Right ventricle myocardium inferior (tissue), 1 donor: ENCODE measurements around the gene CSF1R. TPM values are rescaled to one million over a fixed set of nuclear protein-coding genes. Genes with fewer than 3 reads are reported as not detected.
"Not testable (repeated sequence)": the region's sequence is repeated elsewhere in the genome, so short reads cannot be mapped to it uniquely, and the experiment has no call there.

Experiments used
- ATAC-seq: fragments of 200-7000 bp; cut with Tn5 transposase; one replicate; pipeline ENCODE4 v1.9.1; 2020; ENCODE audit warnings: mild to moderate bottlenecking, moderate library complexity
- DNase-seq: peaks from one replicate; pipeline ENCODE4 v3.0.0; 2021; ENCODE audit errors: missing footprints
- intact Hi-C: fragments of 100-400 bp; cut with DNase I; formaldehyde crosslinking; loops from one replicate; pipeline ENCODE4 v1.11.0; 2022
- total RNA-seq: library from RNA; stranded (reverse); fragmentation: NEBNext Ultra II Directional; extraction: Animal tissue kit (Norgen Biotek cat#: 25700); gene quantifications from one replicate; pipeline ENCODE4 v1.2.1, GENCODE V29; 2021
- donor health status: DM: no; HTN: yes; CAD: no; lungs with severe emphysema.

Gene CSF1R
- total RNA-seq, 1 donor from 2014 or later: 21.9 TPM

- ATAC-seq: no peak
- no peak for DNase-seq
- intact Hi-C loops: no loop called here
Measured at GRCh38 chr5:150046031-150046430, 40.3 kb downstream of the CSF1R start.

GRCh38 chr5:150045549-150045948 lies 40.8 kb downstream of the CSF1R start:
- no peak for ATAC-seq
- intact Hi-C loops: no loop called here
- no peak for DNase-seq

- intact Hi-C loops: no loop called here
- ATAC-seq (no peak), DNase-seq (no peak)
Measured at GRCh38 chr5:150044712-150045111, 41.6 kb downstream of the CSF1R start.

GRCh38 chr5:150044329-150044681 lies 42.0 kb downstream of the CSF1R start:
- DNase-seq: no peak
- intact Hi-C loops: no loop called here
- no peak for ATAC-seq

- DNase-seq (no peak), ATAC-seq (no peak)
- intact Hi-C loops: no loop called here
Measured at GRCh38 chr5:150043657-150044328, 42.6 kb downstream of the CSF1R start.

- ATAC-seq (peak; percentile 66), DNase-seq (no peak)
- intact Hi-C loops: no loop called here
Measured at GRCh38 chr5:150042459-150042858, 43.9 kb downstream of the CSF1R start.

GRCh38 chr5:150038547-150038946 lies 47.8 kb downstream of the CSF1R start:
- intact Hi-C loops: no loop called here

GRCh38 chr5:150036513-150036912 lies 49.8 kb downstream of the CSF1R start:
- intact Hi-C loops: no loop called here
- ATAC-seq (peak; percentile 84), DNase-seq (no peak)

More at GRCh38 chr5:150038547-150038946, 47.8 kb downstream of the CSF1R start:
- ATAC-seq: no peak
- DNase-seq: no peak

GRCh38 chr5:150035139-150035895 lies 51.0 kb downstream of the CSF1R start:
- DNase-seq: no peak
- intact Hi-C loops: no loop called here
- ATAC-seq: no peak

GRCh38 chr5:150034662-150035061 lies 51.7 kb downstream of the CSF1R start:
- intact Hi-C loops: no loop called here
- no peak for DNase-seq
- peak; percentile 51 for ATAC-seq

- ATAC-seq (no peak), DNase-seq (no peak)
- intact Hi-C loops: no loop called here
Measured at GRCh38 chr5:150033334-150033733, 53.0 kb downstream of the CSF1R start.

GRCh38 chr5:150028047-150028446 lies 58.3 kb downstream of the CSF1R start:
- not testable (repeated sequence) for ATAC-seq, DNase-seq
- intact Hi-C loops: loop anchor here (10.0 kb wide), 1 partner anchor 407 kb away; no protein-coding TSS in a partner anchor

- ATAC-seq: peak; percentile 24
- no peak for DNase-seq
- intact Hi-C loops: loop anchor here (10.0 kb wide), 1 partner anchor 408 kb away; no protein-coding TSS in a partner anchor
Measured at GRCh38 chr5:150026682-150027172, 59.6 kb downstream of the CSF1R start.

- ATAC-seq: peak; percentile 51
- intact Hi-C loops: loop anchor here (1.0 to 10.0 kb wide), 2 partner anchors 194 to 410 kb away; no protein-coding TSS in a partner anchor
- DNase-seq: no peak
Measured at GRCh38 chr5:150024346-150024984, 61.9 kb downstream of the CSF1R start.

- no peak for DNase-seq
- intact Hi-C loops: loop anchor here (10.0 kb wide), 1 partner anchor 412 kb away; no protein-coding TSS in a partner anchor
- no peak for ATAC-seq
Measured at GRCh38 chr5:150023136-150023535, 63.2 kb downstream of the CSF1R start.

GRCh38 chr5:150022681-150023080 lies 63.7 kb downstream of the CSF1R start:
- ATAC-seq: no peak
- intact Hi-C loops: loop anchor here (10.0 kb wide), 1 partner anchor 412 kb away; no protein-coding TSS in a partner anchor
- DNase-seq: no peak

GRCh38 chr5:150022158-150022531 lies 64.2 kb downstream of the CSF1R start:
- ATAC-seq (peak; percentile 56), DNase-seq (no peak)
- intact Hi-C loops: loop anchor here (10.0 kb wide), 1 partner anchor 413 kb away; no protein-coding TSS in a partner anchor

- ATAC-seq (peak; percentile 25), DNase-seq (no peak)
- intact Hi-C loops: loop anchor here (10.0 kb wide), 1 partner anchor 413 kb away; no protein-coding TSS in a partner anchor
Measured at GRCh38 chr5:150021491-150022157, 64.7 kb downstream of the CSF1R start.

- no peak for DNase-seq
- ATAC-seq: no peak
- intact Hi-C loops: loop anchor here (10.0 kb wide), 1 partner anchor 415 kb away; no protein-coding TSS in a partner anchor
Measured at GRCh38 chr5:150020249-150020648, 66.1 kb downstream of the CSF1R start.
